Measurements from ENCODE around the gene IGFBP6. TPM values are rescaled to one million over a fixed set of nuclear protein-coding genes. Genes with fewer than 3 reads are reported as not detected.

Gene IGFBP6
- polyA plus RNA-seq, 1 of the 3 experiments (the other 2 are of a cell fraction) = 570 TPM

- no peak for TF ChIP-seq REST (IDR thresholded peaks at IDR 0.05; ENCODE audit: low read depth, low read length)
- no peak for TF ChIP-seq RCOR1 (IDR thresholded peaks at IDR 0.05; ENCODE audit: low read length)
- no peak for TF ChIP-seq GABPA (IDR thresholded peaks at IDR 0.05; ENCODE audit: low read depth)
- TF ChIP-seq USF1 (IDR thresholded peaks at IDR 0.05; ENCODE audit: borderline replicate concordance, low read depth) = no peak
- no peak for TF ChIP-seq PBX3 (IDR thresholded peaks at IDR 0.05)
Measured at GRCh38 chr12:53151039-53151438, 53.6 kb downstream of the IGFBP6 start (continued).

Small RNA genes lying within 50 kb of the gene (small RNA-seq; reads per million reads assigned to genes)
- 0 to 0.64 (median 0) reads per million in 7 experiments for gene HIGD1AP1
- 0 to 0.21 (median 0) reads per million in 7 experiments for gene MIR6757
- 0 reads per million in 7 experiments for gene RNU6-333P

Other genes with a start within 250 kb of the IGFBP6 start
- not detected in 2 replicates for gene KRT78, start 248.7 kb upstream of the IGFBP6 start, polyA plus RNA-seq (2012; rRNA removed)
- 47.7 and 49.4 TPM in 2 replicates for gene KRT8, start 192.6 kb upstream of the IGFBP6 start, polyA plus RNA-seq (2012; rRNA removed)
- 332 and 351 TPM in 2 replicates for gene KRT18, start 148.5 kb upstream of the IGFBP6 start, polyA plus RNA-seq (2012; rRNA removed)
- gene EIF4B, start 91.2 kb upstream of the IGFBP6 start, polyA plus RNA-seq (2012; rRNA removed) = 267 and 292 TPM in 2 replicates
- gene TNS2, start 47.6 kb upstream of the IGFBP6 start, polyA plus RNA-seq (2012; rRNA removed) = 32.7 and 50.0 TPM in 2 replicates
- 20.3 and 25.8 TPM in 2 replicates for gene SPRYD3, start 18.3 kb upstream of the IGFBP6 start, polyA plus RNA-seq (2012; rRNA removed)
- gene SOAT2, start 5.8 kb downstream of the IGFBP6 start, polyA plus RNA-seq (2012; rRNA removed) = 0.13 and 0.18 TPM in 2 replicates
- 14.6 and 21.8 TPM in 2 replicates for gene ZNF740, start 83.1 kb downstream of the IGFBP6 start, polyA plus RNA-seq (2012; rRNA removed)
- gene CSAD, start 83.3 kb downstream of the IGFBP6 start, polyA plus RNA-seq (2012; rRNA removed) = 32.2 and 45.4 TPM in 2 replicates
- gene ITGB7, start 109.6 kb downstream of the IGFBP6 start, polyA plus RNA-seq (2012; rRNA removed) = 0.25 and 0.31 TPM in 2 replicates
- 35.0 and 36.6 TPM in 2 replicates for gene RARG, start 134.5 kb downstream of the IGFBP6 start, polyA plus RNA-seq (2012; rRNA removed)
- 6.9 and 8.6 TPM in 2 replicates for gene ESPL1, start 170.6 kb downstream of the IGFBP6 start, polyA plus RNA-seq (2012; rRNA removed)
- gene PFDN5, start 197.9 kb downstream of the IGFBP6 start, polyA plus RNA-seq (2012; rRNA removed) = 1,198 and 1,880 TPM in 2 replicates
- gene MYG1, start 202.0 kb downstream of the IGFBP6 start, polyA plus RNA-seq (2012; rRNA removed) = 93.5 and 101 TPM in 2 replicates
- 64.9 and 70.6 TPM in 2 replicates for gene AAAS, start 223.9 kb downstream of the IGFBP6 start, polyA plus RNA-seq (2012; rRNA removed)
- not detected in 2 replicates for gene SP7, start 238.7 kb downstream of the IGFBP6 start, polyA plus RNA-seq (2012; rRNA removed)

All from SK-N-SH (cell line).